Measurements from ENCODE around the gene C16orf74. TPM values are rescaled to one million over a fixed set of nuclear protein-coding genes. Genes with fewer than 3 reads are reported as not detected.

The C16orf74 gene
- total and polyA plus RNA-seq, 2 of the 8 experiments (the other 6 are each of a cell fraction or from before 2014, with no cell fraction given): 7.3 to 9.3 TPM

DNA sequence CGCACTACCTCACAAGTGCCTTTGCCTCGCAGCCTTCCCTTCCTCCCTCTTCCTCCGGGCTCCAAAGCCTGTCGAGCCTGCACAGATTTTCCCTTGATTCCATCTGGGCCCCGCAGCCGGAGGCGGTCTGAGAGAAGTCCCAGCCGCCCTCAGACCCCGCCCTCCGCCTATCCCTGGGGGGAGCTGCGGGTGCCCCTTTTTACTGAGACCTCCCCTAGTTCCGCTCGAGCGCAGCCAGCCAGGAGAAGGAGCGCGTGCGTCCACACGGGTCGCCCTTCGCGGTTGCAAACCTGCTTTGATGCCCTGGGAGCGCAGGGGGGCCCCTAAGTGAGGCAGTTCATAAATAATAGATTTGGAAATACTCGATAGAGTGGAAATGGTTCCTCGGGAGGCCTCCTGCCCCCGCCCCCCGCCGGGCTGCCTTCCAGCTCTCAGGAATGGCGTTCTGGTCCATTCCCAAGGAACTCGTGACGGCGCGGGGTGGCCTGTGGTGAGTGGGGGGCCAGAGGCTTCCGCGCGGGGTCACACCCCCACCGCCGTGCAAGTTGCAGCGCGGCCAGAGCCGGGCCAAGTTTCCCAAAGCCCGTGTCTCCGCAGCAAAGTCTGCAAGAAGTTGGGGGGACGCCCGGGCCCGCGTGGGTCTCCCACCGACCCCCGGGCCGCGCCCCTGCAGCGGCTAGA lies 610 bp downstream of the C16orf74 start (continued):
- TF ChIP-seq, protein P1, sequence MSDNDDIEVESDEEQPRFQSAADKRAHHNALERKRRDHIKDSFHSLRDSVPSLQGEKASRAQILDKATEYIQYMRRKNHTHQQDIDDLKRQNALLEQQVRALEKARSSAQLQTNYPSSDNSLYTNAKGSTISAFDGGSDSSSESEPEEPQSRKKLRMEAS (IDR thresholded peaks at IDR 0.05): peak; percentile 63
- no peak for TF ChIP-seq POLR2AphosphoS5 (IDR thresholded peaks at IDR 0.05; ENCODE audit: low read depth, low read length)
- TF ChIP-seq YY1 (IDR thresholded peaks at IDR 0.05; ENCODE audit: low read depth, low read length): no peak
